NCI-H1417 (cell line): ENCODE results near the gene PTPN11.
"Not testable (repeated sequence)": the region's sequence is repeated elsewhere in the genome, so short reads cannot be mapped to it uniquely, and the experiment has no call there.

ENCODE experiments used
- DNase-seq, 3 experiments: peaks; one replicate each; lab custom pipeline; 2025; lab: John Stamatoyannopoulos, UW

Gene PTPN11

GRCh38 chr12:112514926-112515642 is 96.3 kb downstream of the PTPN11 start:
- no peak for DNase-seq

- no peak for DNase-seq
Measured at GRCh38 chr12:112515868-112516267, 97.1 kb downstream of the PTPN11 start.

GRCh38 chr12:112517730-112518364 is 99.1 kb downstream of the PTPN11 start:
- DNase-seq = no peak

- DNase-seq = no peak
Measured at GRCh38 chr12:112518365-112518735, 99.6 kb downstream of the PTPN11 start.

GRCh38 chr12:112519841-112520340 is 101.1 kb downstream of the PTPN11 start:
- not testable (repeated sequence) for DNase-seq

- DNase-seq = no peak
Measured at GRCh38 chr12:112523856-112524255, 105.1 kb downstream of the PTPN11 start.

- DNase-seq = no peak
Measured at GRCh38 chr12:112524269-112524668, 105.5 kb downstream of the PTPN11 start.

GRCh38 chr12:112524676-112525425 is 106.1 kb downstream of the PTPN11 start:
- no peak for DNase-seq

GRCh38 chr12:112525426-112525809 is 106.7 kb downstream of the PTPN11 start:
- no peak for DNase-seq

- DNase-seq = no peak
Measured at GRCh38 chr12:112527082-112527481, 108.3 kb downstream of the PTPN11 start.

- DNase-seq = no peak
Measured at GRCh38 chr12:112527501-112527900, 108.8 kb downstream of the PTPN11 start.

GRCh38 chr12:112528521-112528920 is 109.8 kb downstream of the PTPN11 start:
- no peak for DNase-seq

- no peak for DNase-seq
Measured at GRCh38 chr12:112530941-112531340, 112.2 kb downstream of the PTPN11 start.

- DNase-seq = no peak
Measured at GRCh38 chr12:112532106-112532505, 113.4 kb downstream of the PTPN11 start.

GRCh38 chr12:112533528-112533927 is 114.8 kb downstream of the PTPN11 start:
- DNase-seq = no peak

GRCh38 chr12:112535017-112535416 is 116.3 kb downstream of the PTPN11 start:
- DNase-seq = no peak

GRCh38 chr12:112535637-112536366 is 117.1 kb downstream of the PTPN11 start:
- no peak for DNase-seq

GRCh38 chr12:112536367-112536730 is 117.6 kb downstream of the PTPN11 start:
- no peak for DNase-seq

GRCh38 chr12:112537710-112538396 is 119.1 kb downstream of the PTPN11 start:
- no peak for DNase-seq

GRCh38 chr12:112538740-112539139 is 120.0 kb downstream of the PTPN11 start:
- DNase-seq = no peak

GRCh38 chr12:112539221-112539620 is 120.5 kb downstream of the PTPN11 start:
- DNase-seq = no peak

- no peak for DNase-seq
Measured at GRCh38 chr12:112540021-112540420, 121.3 kb downstream of the PTPN11 start.
